Spinal cord (tissue), 10 donors: ENCODE results near the gene ANKRD31. TPM values are rescaled to one million over a fixed set of nuclear protein-coding genes. Genes with fewer than 3 reads are reported as not detected.
"Not testable (repeated sequence)": the region's sequence is repeated elsewhere in the genome, so short reads cannot be mapped to it uniquely, and the experiment has no call there.

Experiments used
- DNase-seq, 6 donors: peaks; one replicate each; pipeline versions ENCODE4 v3.0.0 to v3.0.0-alpha.2; 2013 to 2015; ENCODE audit warnings: low spot score in 6 of 6, low read depth in 4 of 6
- H3K27ac ChIP-seq: one replicate; pipeline ENCODE4 v1.5.1; 2013; ENCODE audit warnings: low read depth, low read length, control low read depth
- H3K27me3 ChIP-seq: one replicate; pipeline ENCODE4 v1.6.1; 2013; ENCODE audit warnings: low read length; ENCODE audit not compliant: control insufficient read depth, insufficient read depth
- H3K36me3 ChIP-seq: one replicate; pipeline ENCODE4 v1.6.1; 2013; ENCODE audit warnings: low read length; ENCODE audit not compliant: control insufficient read depth, insufficient read depth
- H3K4me1 ChIP-seq: one replicate; pipeline ENCODE4 v1.6.1; 2013; ENCODE audit warnings: low read length; ENCODE audit not compliant: control insufficient read depth, insufficient read depth
- H3K4me3 ChIP-seq: one replicate; pipeline ENCODE4 v1.5.1; 2013; ENCODE audit warnings: low read depth, low read length, control low read depth
- H3K9me3 ChIP-seq: one replicate; pipeline ENCODE4 v1.6.1; 2013; ENCODE audit warnings: low read length; ENCODE audit not compliant: control insufficient read depth, insufficient read depth
- WGBS: methylation state at CpG from one replicate; pipeline ENCODE4 v1.1.5; 2013; ENCODE audit warnings: missing lambda C conversion rate; ENCODE audit not compliant: insufficient coverage; 5-methylcytosine and 5-hydroxymethylcytosine counted together
- polyA plus RNA-seq, 2 donors: library from polyadenylated mRNA; unstranded; fragments of 120-200 nt; gene quantifications; one replicate each; pipeline ENCODE4 v1.2.1, GENCODE V29; 2013; ENCODE audit not compliant: insufficient read length in 2 of 2
- total RNA-seq, 2 donors: library from RNA; depleted of rRNA in 1 of 2; stranded (reverse); fragments of 120-200 nt in 1 of 2; fragments of >200 nt in 1 of 2; gene quantifications; one replicate each; pipeline versions ENCODE4 v1.2.3 to v1.2.4, GENCODE V29; 2013 to 2014
- donor health status: healthy.

Gene ANKRD31
- total and polyA plus RNA-seq, 4 donors, result 0.50 to 0.59 (median 0.52) TPM

DNA sequence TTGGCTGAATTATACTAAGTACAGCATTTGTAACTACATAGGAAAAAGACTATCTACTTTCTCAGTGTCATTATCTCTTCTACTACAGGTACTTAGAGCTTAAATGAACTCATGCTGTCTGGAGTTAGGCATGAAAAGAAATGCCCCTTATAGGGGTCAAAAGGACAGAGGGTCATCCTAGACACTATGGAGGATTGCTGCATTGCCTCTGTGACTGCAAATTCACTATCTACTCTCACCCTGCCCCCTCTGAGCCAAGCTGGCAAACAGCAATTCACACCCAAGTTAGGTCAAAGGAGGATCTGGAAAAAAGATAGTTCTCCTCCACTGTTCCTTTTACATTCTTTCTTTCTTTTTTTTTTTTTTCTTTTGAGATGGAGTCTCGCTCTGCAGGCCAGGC, 36.7 kb downstream of the ANKRD31 start:
- no CpG with 5 or more reads among the region's 1 CpG for WGBS
- H3K4me3 ChIP-seq, result no peak overlapping the region

DNA sequence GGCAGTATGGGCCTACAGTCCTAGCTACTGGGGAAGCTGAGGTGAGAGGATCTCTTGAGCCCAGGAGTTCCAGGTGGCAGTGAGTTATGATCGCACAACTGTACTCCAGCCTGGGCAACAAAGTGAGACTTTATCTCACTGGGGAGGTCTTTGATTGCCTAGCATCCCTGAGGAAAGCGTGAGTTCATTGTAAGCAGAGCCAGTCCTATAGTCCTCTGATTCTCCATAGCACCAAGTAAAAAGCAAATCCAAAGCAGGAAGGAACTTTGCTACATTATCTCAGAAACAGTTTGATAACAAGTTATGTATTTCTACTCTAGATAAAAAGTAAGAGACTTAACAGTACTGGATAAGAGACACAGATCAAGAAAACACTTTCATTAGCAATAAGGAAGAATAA, 37.6 kb downstream of the ANKRD31 start:
- 100% methylated on average over 1 of the region's 2 CpGs for WGBS
- no peaks in the 10 kb centered on the region for H3K9me3 ChIP-seq
- no peaks in the 10 kb centered on the region for H3K4me1 ChIP-seq
- no peaks in the 10 kb centered on the region for H3K36me3 ChIP-seq
- H3K27ac ChIP-seq, result no peak overlapping the region
- DNase-seq, result no peak
- no peak overlapping the region for H3K4me3 ChIP-seq
- no peaks in the 10 kb centered on the region for H3K27me3 ChIP-seq

More for the DNA sequence above, 36.7 kb downstream of the ANKRD31 start:
- H3K36me3 ChIP-seq, result no peaks in the 10 kb centered on the region
- no peaks in the 10 kb centered on the region for H3K27me3 ChIP-seq
- H3K27ac ChIP-seq, result no peak overlapping the region
- no peak for DNase-seq
- H3K9me3 ChIP-seq, result no peaks in the 10 kb centered on the region
- no peaks in the 10 kb centered on the region for H3K4me1 ChIP-seq

DNA sequence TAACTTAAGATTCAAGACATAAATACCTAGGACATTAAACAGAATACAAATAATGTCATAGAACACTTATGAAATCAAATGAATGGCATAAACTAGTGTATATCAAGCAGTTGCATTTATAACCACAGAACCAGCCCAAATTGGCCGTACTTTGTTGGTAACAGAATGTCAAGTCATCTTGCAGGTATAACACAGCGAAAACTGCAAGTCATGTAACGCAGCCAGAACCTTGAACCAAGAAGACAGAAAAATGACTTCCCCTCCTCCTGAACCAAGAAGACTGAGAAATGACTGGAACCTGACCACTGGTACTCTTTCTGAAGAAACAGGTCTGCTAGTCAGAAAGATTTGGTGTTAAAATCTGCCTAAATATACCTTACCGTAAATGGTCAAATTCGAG, 38.9 kb downstream of the ANKRD31 start:
- Histone ChIP-seq H3K27me3 (no peaks in the 10 kb centered on the region), H3K4me3 (no peak overlapping the region), H3K36me3 (no peaks in the 10 kb centered on the region), H3K9me3 (no peaks in the 10 kb centered on the region), H3K4me1 (no peaks in the 10 kb centered on the region), H3K27ac (no peak overlapping the region)
- 95% methylated on average over 4 of the region's 5 CpGs for WGBS
- DNase-seq, result no peak

DNA sequence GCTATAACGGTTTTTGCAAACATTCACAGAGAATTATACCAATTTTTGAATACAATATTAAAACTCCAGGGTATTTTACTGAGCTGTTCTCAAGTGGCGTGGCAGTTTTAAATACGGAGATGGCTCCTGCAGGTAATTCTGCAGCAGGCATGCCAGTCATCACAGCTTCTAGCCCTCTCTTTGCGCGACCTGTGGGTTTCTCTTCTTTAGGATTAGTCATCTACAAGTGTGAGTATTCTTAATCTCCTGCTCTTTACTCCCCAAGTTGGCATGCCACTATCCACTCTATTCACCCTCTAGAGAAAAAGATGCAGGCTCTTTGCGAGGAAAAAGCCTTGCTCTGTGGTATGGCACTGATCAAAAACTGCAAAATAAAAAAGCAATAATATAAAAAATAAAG, 43.9 kb downstream of the ANKRD31 start:
- WGBS, result no CpG with 5 or more reads among the region's 6 CpGs
- Histone ChIP-seq H3K27me3 (no peaks in the 10 kb centered on the region), H3K9me3 (no peaks in the 10 kb centered on the region), H3K4me1 (no peaks in the 10 kb centered on the region), H3K36me3 (no peaks in the 10 kb centered on the region), H3K27ac (no peak overlapping the region), H3K4me3 (no peak overlapping the region)
- no peak for DNase-seq

DNA sequence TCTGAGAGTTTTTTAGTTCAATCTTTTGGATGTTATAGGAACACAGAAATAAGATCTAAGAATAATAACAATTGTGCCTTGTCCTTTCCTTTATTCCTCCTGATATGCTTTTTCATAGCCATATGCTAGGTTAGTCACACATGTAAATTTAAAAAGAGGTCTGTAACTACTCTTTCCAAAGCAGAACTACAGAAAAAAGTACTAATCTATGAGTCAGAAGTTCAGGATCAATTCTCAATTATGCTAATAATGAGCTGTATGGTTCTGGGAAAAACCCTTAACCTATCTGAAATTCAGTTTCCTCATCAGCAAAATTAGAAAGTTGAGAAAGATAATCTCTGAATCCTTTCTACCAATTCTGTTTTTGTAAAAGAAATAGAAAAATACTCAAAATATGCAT, 44.4 kb downstream of the ANKRD31 start:
- no peak for DNase-seq
- Histone ChIP-seq H3K27ac (no peak overlapping the region), H3K27me3 (no peaks in the 10 kb centered on the region), H3K4me3 (no peak overlapping the region), H3K4me1 (no peaks in the 10 kb centered on the region), H3K9me3 (no peaks in the 10 kb centered on the region), H3K36me3 (no peaks in the 10 kb centered on the region)

DNA sequence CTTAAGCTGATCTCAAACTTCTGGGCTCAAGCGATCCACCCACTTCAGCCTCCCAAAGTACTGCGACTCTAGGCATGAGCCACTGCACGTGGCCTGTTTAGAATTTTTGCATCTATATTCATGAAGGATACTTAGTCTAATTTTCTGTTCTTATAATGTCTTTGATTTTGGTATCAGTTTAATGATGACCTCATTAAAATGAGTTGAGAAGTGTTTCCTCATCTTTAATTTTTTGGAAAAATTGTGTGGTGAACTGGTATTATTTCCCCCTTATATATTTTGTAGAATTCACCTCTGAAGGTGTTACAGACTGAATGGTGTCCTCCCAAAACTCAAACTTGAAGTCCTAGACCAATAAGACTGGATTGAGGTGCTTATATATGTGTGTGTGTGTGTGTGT, 46.5 kb downstream of the ANKRD31 start:
- no peak for DNase-seq
- no peaks in the 10 kb centered on the region for H3K27me3 ChIP-seq
- no peaks in the 10 kb centered on the region for H3K36me3 ChIP-seq
- H3K9me3 ChIP-seq, result no peaks in the 10 kb centered on the region
- no peak overlapping the region for H3K27ac ChIP-seq
- WGBS, result no CpG with 5 or more reads among the region's 3 CpGs
- H3K4me3 ChIP-seq, result no peak overlapping the region
- no peaks in the 10 kb centered on the region for H3K4me1 ChIP-seq

DNA sequence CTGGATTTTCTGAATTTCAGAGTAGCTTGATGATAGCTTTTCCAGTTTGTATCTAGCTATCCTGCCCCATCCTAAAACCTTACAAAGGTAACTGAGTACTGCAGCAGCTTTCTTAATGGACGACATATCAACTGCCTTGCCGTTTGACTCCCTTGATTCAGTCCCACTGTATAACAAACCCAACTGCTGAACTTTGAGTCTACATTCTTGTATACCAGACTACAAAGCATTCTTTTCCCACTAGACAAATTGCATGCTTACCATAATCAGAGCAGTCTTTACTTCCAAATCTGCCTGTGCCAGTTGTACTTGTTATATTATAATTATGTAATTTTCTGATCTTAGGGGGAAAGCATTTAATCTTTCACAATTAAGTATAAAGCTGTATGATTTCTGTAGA, 47.3 kb downstream of the ANKRD31 start:
- Histone ChIP-seq H3K27me3 (no peaks in the 10 kb centered on the region), H3K4me1 (no peaks in the 10 kb centered on the region), H3K36me3 (no peaks in the 10 kb centered on the region), H3K9me3 (no peaks in the 10 kb centered on the region), H3K27ac (no peak overlapping the region), H3K4me3 (no peak overlapping the region)
- WGBS, result 73% methylated on average over 2 of the region's 2 CpGs
- DNase-seq, result no peak

DNA sequence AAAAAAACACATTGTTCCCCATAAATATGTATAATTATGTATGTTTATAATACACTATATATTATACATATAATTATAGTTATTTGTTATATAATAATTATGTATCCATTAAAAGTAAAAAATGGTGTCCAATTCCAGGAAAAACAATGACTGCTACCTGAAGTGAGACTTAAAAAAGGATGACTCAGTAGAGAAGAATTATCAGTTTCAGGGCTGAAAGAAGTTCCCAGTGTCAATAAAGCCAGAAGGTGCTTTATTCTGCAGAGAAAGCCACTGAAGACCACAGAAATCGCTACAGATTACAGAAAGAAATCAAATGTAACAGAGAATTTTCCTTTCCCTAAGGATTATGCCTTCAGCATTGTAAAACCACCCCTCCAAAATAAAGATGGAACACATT, 50.9 kb downstream of the ANKRD31 start:
- H3K9me3 ChIP-seq, result peaks cover 1% of the 10 kb centered on the region
- no peaks in the 10 kb centered on the region for H3K4me1 ChIP-seq
- no peak overlapping the region for H3K27ac ChIP-seq
- no peak for DNase-seq
- no peak overlapping the region for H3K4me3 ChIP-seq
- no peaks in the 10 kb centered on the region for H3K27me3 ChIP-seq
- WGBS, result 100% methylated on average over 1 of the region's 1 CpG
- no peaks in the 10 kb centered on the region for H3K36me3 ChIP-seq

DNA sequence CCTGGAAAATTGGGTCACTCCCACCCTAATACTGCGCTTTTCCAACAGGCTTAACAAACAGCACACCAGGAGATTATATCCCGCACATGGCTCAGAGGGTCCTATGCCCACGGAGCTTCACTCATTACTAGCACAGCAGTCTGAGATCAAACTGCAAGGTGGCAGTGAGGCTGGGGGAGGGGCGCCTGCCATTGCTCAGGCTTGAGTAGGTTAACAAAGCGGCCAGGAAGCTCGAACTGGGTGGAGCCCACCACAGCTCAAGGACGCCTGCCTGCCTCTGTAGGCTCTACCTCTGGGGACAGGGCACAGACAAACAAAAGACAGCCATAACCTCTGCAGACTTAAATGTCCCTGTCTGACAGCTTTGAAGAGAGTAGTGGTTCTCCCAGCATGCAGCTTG, 60.7 kb downstream of the ANKRD31 start:
- not testable (repeated sequence) for DNase-seq, H3K4me3 ChIP-seq, H3K9me3 ChIP-seq, H3K36me3 ChIP-seq, H3K27me3 ChIP-seq, H3K4me1 ChIP-seq, H3K27ac ChIP-seq
- WGBS, result 97% methylated on average over 6 of the region's 7 CpGs

DNA sequence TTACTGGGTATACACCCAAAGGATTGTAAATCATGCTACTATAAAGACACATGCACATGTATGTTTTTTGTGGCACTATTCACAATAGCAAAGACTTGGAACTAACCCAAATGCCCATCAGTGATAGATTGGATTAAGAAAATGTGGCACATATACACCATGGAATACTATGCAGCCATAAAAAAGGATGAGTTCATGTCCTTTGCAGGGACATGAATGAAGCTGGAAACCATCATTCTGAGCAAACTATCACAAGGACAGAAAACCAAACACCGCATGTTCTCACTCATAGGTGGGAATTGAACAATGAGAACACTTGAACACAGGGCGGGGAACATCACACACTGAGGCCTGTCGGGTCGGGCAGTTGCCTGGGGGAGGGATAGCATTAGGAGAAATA, 61.8 kb downstream of the ANKRD31 start:
- not testable (repeated sequence) for H3K27me3 ChIP-seq, H3K27ac ChIP-seq, H3K4me1 ChIP-seq, H3K36me3 ChIP-seq, H3K9me3 ChIP-seq, DNase-seq, H3K4me3 ChIP-seq
- WGBS, result no CpG with 5 or more reads among the region's 4 CpGs
